GM23248 (cell line): Measurements from ENCODE around the gene VWF.

Experiments
- EZH2 ChIP-seq: fragments of 200-600 bp; sonication (generic); IDR thresholded peaks from 2 replicates; pipeline ENCODE4 v1.6.1; 2018; ENCODE audit warnings: antibody characterized with exemption, mild to moderate bottlenecking; ENCODE audit not compliant: insufficient read depth, poor library complexity, severe bottlenecking
- EZH2phosphoT487 ChIP-seq: fragments of 200-600 bp; sonication (generic); IDR thresholded peaks from 2 replicates; pipeline ENCODE4 v1.6.1; 2018; ENCODE audit warnings: antibody characterized with exemption, moderate library complexity, mild to moderate bottlenecking, low read depth; ENCODE audit not compliant: insufficient read depth

DNA sequence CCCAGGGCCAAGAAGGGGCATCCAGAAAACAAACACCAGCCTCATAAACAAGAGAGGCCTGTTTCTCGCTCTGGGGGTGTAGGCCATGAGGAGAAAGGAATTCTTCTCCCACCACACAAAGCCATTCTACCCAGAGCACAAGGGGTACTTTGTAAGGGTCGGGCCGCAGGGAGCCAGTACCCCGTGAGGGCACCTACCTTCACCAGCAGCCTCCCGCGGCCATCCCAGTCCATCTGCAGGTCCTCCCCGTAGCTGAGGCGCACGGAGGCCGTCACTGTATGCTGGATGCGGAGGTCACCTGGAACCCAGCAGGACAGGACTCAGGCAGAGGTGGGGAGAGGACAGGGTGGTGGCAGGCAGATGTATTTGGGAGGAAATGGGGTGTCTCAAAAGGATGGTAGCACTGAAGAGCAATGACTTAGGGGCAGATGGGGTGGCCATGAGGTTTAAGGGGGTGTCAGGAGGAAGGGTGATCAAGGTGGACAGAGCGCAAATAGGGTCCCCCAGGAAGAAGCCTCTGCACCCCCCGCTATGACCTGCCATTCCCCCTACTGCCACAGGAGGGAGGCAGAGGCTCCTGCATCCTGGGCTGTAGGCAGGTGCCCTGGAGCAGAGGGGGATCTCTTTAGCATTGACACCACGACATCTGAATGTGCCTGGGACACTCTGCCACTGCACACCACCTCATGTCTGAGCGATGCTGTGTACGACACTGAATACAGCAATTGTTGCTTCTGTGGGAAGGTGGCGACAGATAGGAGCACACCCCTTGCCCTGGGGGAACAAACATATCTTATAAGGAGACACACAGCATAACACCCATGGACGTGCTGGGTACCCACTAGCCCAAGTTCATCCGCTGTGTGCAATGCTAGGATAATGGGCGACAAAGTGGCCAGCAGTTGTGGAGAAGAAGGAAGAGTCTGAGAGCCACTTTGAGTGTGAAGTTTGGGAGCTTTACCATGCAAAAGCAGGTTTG lies 61.4 kb downstream of the VWF start:
- TF ChIP-seq EZH2phosphoT487 (no peak), EZH2 (no peak)
